Amygdala (tissue), 56 donors: Measurements from ENCODE around the gene CAMKK2.
A peak's percentile ranks its signal among the peaks of the same experiment; 100 is the strongest.

ENCODE experiments used
- DNase-seq, 56 donors: peaks; one replicate each; lab custom pipeline; 2025; lab: John Stamatoyannopoulos, UW

Gene CAMKK2

GRCh38 chr12:121252712-121253345 is 43.7 kb downstream of the CAMKK2 start:
- no peak for DNase-seq

- DNase-seq, result no peak
Measured at GRCh38 chr12:121251838-121252237, 44.7 kb downstream of the CAMKK2 start.

- no peak for DNase-seq
Measured at GRCh38 chr12:121250359-121250758, 46.1 kb downstream of the CAMKK2 start.

GRCh38 chr12:121248622-121249021 is 47.9 kb downstream of the CAMKK2 start:
- no peak for DNase-seq

GRCh38 chr12:121246893-121247557 is 49.5 kb downstream of the CAMKK2 start:
- no peak for DNase-seq

GRCh38 chr12:121245951-121246350 is 50.6 kb downstream of the CAMKK2 start:
- no peak for DNase-seq

- no peak for DNase-seq
Measured at GRCh38 chr12:121245031-121245430, 51.5 kb downstream of the CAMKK2 start.

- no peak for DNase-seq
Measured at GRCh38 chr12:121241156-121241970, 55.1 kb downstream of the CAMKK2 start.

GRCh38 chr12:121240484-121241101 is 55.9 kb downstream of the CAMKK2 start:
- DNase-seq, result peak in 22 of 56 donors; percentile 3 to 58 (median 22)

- no peak for DNase-seq
Measured at GRCh38 chr12:121240062-121240420, 56.5 kb downstream of the CAMKK2 start.

- DNase-seq, result peak in 1 of 56 donors; percentile 10
Measured at GRCh38 chr12:121239351-121240061, 57.0 kb downstream of the CAMKK2 start.

- DNase-seq, result no peak
Measured at GRCh38 chr12:121238604-121239350, 57.7 kb downstream of the CAMKK2 start.

GRCh38 chr12:121238086-121238485 is 58.4 kb downstream of the CAMKK2 start:
- no peak for DNase-seq

- no peak for DNase-seq
Measured at GRCh38 chr12:121237415-121237814, 59.1 kb downstream of the CAMKK2 start.

- DNase-seq, result no peak
Measured at GRCh38 chr12:121236776-121237175, 59.7 kb downstream of the CAMKK2 start.

- DNase-seq, result no peak
Measured at GRCh38 chr12:121233628-121234020, 62.9 kb downstream of the CAMKK2 start.

GRCh38 chr12:121232977-121233627 is 63.4 kb downstream of the CAMKK2 start:
- no peak for DNase-seq

GRCh38 chr12:121232163-121232562 is 64.3 kb downstream of the CAMKK2 start:
- no peak for DNase-seq

- DNase-seq, result no peak
Measured at GRCh38 chr12:121230538-121230907, 66.0 kb downstream of the CAMKK2 start.
